HepG2 (cell line): ENCODE measurements around the gene CAPN10. TPM values are rescaled to one million over a fixed set of nuclear protein-coding genes. Genes with fewer than 3 reads are reported as not detected.
A peak's percentile ranks its signal among the peaks of the same experiment; 100 is the strongest.

Experiments used
- ADNP ChIP-seq: sonication (generic); formaldehyde crosslinking; IDR thresholded peaks from 2 replicates; pipeline ENCODE4 v1.4.0; 2020; ENCODE audit warnings: missing genetic modification reagents
- ELF3 ChIP-seq: IDR thresholded peaks from 2 replicates; pipeline ENCODE4 v1.6.1; 2016; ENCODE audit warnings: missing genetic modification reagents, missing compliant biosample characterization
- HIVEP1 ChIP-seq: sonication (generic); formaldehyde crosslinking; IDR thresholded peaks from 2 replicates; pipeline ENCODE4 v1.4.0; 2020; ENCODE audit warnings: mild to moderate bottlenecking, missing genetic modification reagents
- ISL2 ChIP-seq: sonication (generic); formaldehyde crosslinking; IDR thresholded peaks from 2 replicates; pipeline ENCODE4 v1.5.0; 2020; ENCODE audit warnings: missing genetic modification reagents
- MAFF ChIP-seq: IDR thresholded peaks from 2 replicates; pipeline ENCODE4 v1.6.1; 2011; ENCODE audit warnings: low read depth, low read length, improper control_type of control experiment
- RBAK ChIP-seq: sonication (generic); formaldehyde crosslinking; IDR thresholded peaks from 2 replicates; pipeline ENCODE4 v1.5.1; 2020; ENCODE audit warnings: mild to moderate bottlenecking, missing genetic modification reagents
- REPIN1 ChIP-seq: sonication (generic); formaldehyde crosslinking; IDR thresholded peaks from 2 replicates; pipeline ENCODE4 v1.8.0; 2022; ENCODE audit warnings: missing genetic modification reagents, low read depth, mild to moderate bottlenecking, borderline replicate concordance
- SMAD1 ChIP-seq: sonication (generic); formaldehyde crosslinking; IDR thresholded peaks from 2 replicates; pipeline ENCODE4 v1.4.0; 2020; ENCODE audit warnings: missing genetic modification reagents, low read depth, mild to moderate bottlenecking, borderline replicate concordance
- SP140L ChIP-seq: sonication (generic); formaldehyde crosslinking; IDR thresholded peaks from 2 replicates; pipeline ENCODE4 v1.4.0; 2020; ENCODE audit warnings: missing genetic modification reagents, borderline replicate concordance
- SRF ChIP-seq: IDR thresholded peaks from 2 replicates; pipeline ENCODE4 v1.6.1; 2011; ENCODE audit warnings: mild to moderate bottlenecking, low read depth, low read length, moderate library complexity
- TOE1 ChIP-seq: sonication (generic); formaldehyde crosslinking; IDR thresholded peaks from 2 replicates; pipeline ENCODE4 v1.4.0; 2020; ENCODE audit warnings: mild to moderate bottlenecking, missing genetic modification reagents
- TOPORS ChIP-seq: sonication (generic); formaldehyde crosslinking; IDR thresholded peaks from 2 replicates; pipeline ENCODE4 v1.8.0; 2023; ENCODE audit warnings: mild to moderate bottlenecking, missing genetic modification reagents
- TSC22D2 ChIP-seq: sonication (generic); formaldehyde crosslinking; IDR thresholded peaks from 2 replicates; pipeline ENCODE4 v1.5.1; 2020; ENCODE audit warnings: missing genetic modification reagents, mild to moderate bottlenecking, borderline replicate concordance
- ZNF441 ChIP-seq: sonication (generic); formaldehyde crosslinking; IDR thresholded peaks from 2 replicates; pipeline ENCODE4 v1.7.0; 2021; ENCODE audit warnings: missing genetic modification reagents, borderline replicate concordance
- ZNF546 ChIP-seq: sonication (generic); formaldehyde crosslinking; conservative IDR thresholded peaks from 2 replicates; pipeline ENCODE4 v1.8.1; 2023; ENCODE audit warnings: mild to moderate bottlenecking, missing genetic modification reagents
- ZNF547 ChIP-seq: sonication (generic); formaldehyde crosslinking; IDR thresholded peaks from 2 replicates; pipeline ENCODE4 v1.5.1; 2020; ENCODE audit warnings: mild to moderate bottlenecking, missing genetic modification reagents
- ZNF567 ChIP-seq: sonication (generic); formaldehyde crosslinking; IDR thresholded peaks from 2 replicates; pipeline ENCODE4 v1.8.1; 2023; ENCODE audit warnings: mild to moderate bottlenecking, missing genetic modification reagents, borderline replicate concordance
- ZNF768 ChIP-seq: sonication (generic); formaldehyde crosslinking; IDR thresholded peaks from 2 replicates; pipeline ENCODE4 v1.4.0; 2020; ENCODE audit warnings: missing genetic modification reagents
- ZNF780A ChIP-seq: sonication (generic); formaldehyde crosslinking; IDR thresholded peaks from 2 replicates; pipeline ENCODE4 v1.8.0; 2022; ENCODE audit warnings: mild to moderate bottlenecking, missing genetic modification reagents, moderate library complexity
- polyA plus RNA-seq, 8 experiments: library from polyadenylated mRNA; depleted of rRNA in 3 of 8; stranded (reverse) in 7 of 8; unstranded in 1 of 8; fragments of >200 nt; fragmentation: Illumina TruSeq in 4 of 8; extraction: Trizol in 4 of 8; gene quantifications; 2 replicates each; pipeline versions ENCODE4 v1.2.1 to v1.2.3, GENCODE V29; 2011 to 2016; ENCODE audit warnings: low read depth in 4 of 8, missing spikeins in 1 of 8, mixed read lengths in 1 of 8; ENCODE audit not compliant: insufficient read depth in 1 of 8
- total RNA-seq, 5 experiments: library from RNA; depleted of rRNA; stranded (reverse); fragments of >200 nt; fragmentation: Illumina TruSeq; extraction: Trizol; gene quantifications; 2 replicates each; pipeline ENCODE4 v1.2.3, GENCODE V29; 2016; ENCODE audit warnings: low read depth in 1 of 5
- TF ChIP-seq, protein P1 (sequence below): sonication (generic); formaldehyde crosslinking; conservative IDR thresholded peaks from 2 replicates; pipeline ENCODE4 v1.8.0; 2022; ENCODE audit warnings: mild to moderate bottlenecking, moderate library complexity, missing genetic modification reagents
- TF ChIP-seq, protein P2 (sequence below): IDR thresholded peaks from 2 replicates; pipeline ENCODE4 v1.6.1; 2012; ENCODE audit warnings: low read depth, low read length, improper control_type of control experiment
- TF ChIP-seq, protein P3 (sequence below), 2 experiments: sonication (generic) in 1 of 2; formaldehyde crosslinking in 1 of 2; IDR thresholded peaks; 2 replicates each; pipeline versions ENCODE4 v1.4.0 to v1.6.1; 2016 to 2020; ENCODE audit warnings: borderline replicate concordance in 1 of 2, low read depth in 1 of 2, mild to moderate bottlenecking in 1 of 2, missing genetic modification reagents in 1 of 2

The CAPN10 gene
- total and polyA plus RNA-seq, 2 of the 13 experiments (the other 11 are each of a cell fraction or from before 2014, with no cell fraction given), result 27.6 to 32.4 TPM

DNA sequence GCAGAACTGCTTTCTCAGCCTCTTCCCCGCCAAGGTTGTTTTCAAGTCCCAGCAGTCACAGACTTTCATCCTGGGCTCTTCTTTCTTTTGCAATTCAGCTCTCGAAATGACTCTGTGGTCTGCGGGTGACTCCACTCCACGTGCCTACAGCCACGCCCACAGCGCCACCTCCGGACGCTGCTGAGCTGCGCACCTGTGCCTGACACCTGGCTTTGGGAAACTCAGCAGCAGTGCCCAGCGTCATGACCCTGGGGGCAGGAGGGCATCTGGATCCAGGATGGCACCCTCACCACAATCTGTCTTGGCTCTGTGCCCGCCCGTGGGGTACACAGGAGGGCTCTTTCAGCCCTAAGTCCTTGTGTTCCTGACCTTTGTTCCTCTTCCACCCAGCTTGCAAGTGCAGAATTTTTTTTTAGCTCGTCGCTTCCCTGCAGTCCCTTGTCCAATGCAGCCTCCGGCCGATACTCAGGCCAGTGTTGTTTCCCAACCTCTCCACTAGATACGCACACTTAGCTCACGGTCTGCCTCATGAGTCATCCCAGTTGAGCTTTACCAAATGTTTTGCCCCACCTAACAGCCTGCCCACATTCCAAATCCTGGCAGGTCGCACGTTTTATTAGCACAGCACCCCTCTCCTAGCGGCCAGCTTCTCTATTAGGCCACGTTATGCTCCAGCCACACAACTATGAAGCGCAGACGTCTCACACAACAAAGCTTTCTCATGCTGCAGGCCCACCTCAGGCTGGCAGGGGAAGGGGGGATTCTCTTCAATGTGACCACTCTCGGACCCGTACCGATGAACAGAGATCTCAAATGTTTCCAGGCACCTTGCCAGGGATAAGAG is 6.5 kb upstream of the CAPN10 start (continued):
- TF ChIP-seq SRF, result no peak
- TF ChIP-seq MAFF, result 0 out of 2 replicates have a peak, but pooled peaks have one; percentile 2
- TF ChIP-seq ZNF768 (CRISPR knock-in tag), result no peak; the same call in 1 of the 2 replicates
- TF ChIP-seq ZNF546 (CRISPR knock-in tag), result no peak
- peak; percentile 55; the same call in 1 of the 2 replicates for TF ChIP-seq ISL2 (CRISPR knock-in tag)
- TF ChIP-seq ZNF780A (CRISPR knock-in tag), result no peak
- TF ChIP-seq REPIN1 (CRISPR knock-in tag), result peak; percentile 56
- TF ChIP-seq ZNF567 (CRISPR knock-in tag), result peak; percentile 70
- no peak for TF ChIP-seq SP140L (CRISPR knock-in tag)
- no peak for TF ChIP-seq TOPORS (CRISPR knock-in tag)
- TF ChIP-seq RBAK (CRISPR knock-in tag), result no peak
- no peak for TF ChIP-seq ADNP (CRISPR knock-in tag)
- TF ChIP-seq TSC22D2, result peak; percentile 60; the same call in 1 of the 2 replicates
- no peak; the same call in 1 of the 2 replicates for TF ChIP-seq HIVEP1 (CRISPR knock-in tag)
- TF ChIP-seq TOE1 (CRISPR knock-in tag), result no peak
- TF ChIP-seq ZNF547 (CRISPR knock-in tag), result no peak
- TF ChIP-seq ELF3, result peak; percentile 49; the same call in 1 of the 2 replicates
- TF ChIP-seq, protein P1, sequence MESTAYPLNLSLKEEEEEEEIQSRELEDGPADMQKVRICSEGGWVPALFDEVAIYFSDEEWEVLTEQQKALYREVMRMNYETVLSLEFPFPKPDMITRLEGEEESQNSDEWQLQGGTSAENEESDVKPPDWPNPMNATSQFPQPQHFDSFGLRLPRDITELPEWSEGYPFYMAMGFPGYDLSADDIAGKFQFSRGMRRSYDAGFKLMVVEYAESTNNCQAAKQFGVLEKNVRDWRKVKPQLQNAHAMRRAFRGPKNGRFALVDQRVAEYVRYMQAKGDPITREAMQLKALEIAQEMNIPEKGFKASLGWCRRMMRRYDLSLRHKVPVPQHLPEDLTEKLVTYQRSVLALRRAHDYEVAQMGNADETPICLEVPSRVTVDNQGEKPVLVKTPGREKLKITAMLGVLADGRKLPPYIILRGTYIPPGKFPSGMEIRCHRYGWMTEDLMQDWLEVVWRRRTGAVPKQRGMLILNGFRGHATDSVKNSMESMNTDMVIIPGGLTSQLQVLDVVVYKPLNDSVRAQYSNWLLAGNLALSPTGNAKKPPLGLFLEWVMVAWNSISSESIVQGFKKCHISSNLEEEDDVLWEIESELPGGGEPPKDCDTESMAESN (CRISPR knock-in tag), result peak; percentile 90
- TF ChIP-seq, protein P2, sequence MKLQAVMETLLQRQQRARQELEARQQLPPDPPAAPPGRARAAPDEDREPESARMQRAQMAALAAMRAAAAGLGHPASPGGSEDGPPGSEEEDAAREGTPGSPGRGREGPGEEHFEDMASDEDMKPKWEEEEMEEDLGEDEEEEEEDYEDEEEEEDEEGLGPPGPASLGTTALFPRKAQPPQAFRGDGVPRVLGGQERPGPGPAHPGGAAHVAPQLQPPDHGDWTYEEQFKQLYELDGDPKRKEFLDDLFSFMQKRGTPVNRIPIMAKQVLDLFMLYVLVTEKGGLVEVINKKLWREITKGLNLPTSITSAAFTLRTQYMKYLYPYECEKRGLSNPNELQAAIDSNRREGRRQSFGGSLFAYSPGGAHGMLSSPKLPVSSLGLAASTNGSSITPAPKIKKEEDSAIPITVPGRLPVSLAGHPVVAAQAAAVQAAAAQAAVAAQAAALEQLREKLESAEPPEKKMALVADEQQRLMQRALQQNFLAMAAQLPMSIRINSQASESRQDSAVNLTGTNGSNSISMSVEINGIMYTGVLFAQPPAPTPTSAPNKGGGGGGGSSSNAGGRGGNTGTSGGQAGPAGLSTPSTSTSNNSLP, result peak; percentile 14; the same call in 1 of the 2 replicates
- TF ChIP-seq, protein P3, sequence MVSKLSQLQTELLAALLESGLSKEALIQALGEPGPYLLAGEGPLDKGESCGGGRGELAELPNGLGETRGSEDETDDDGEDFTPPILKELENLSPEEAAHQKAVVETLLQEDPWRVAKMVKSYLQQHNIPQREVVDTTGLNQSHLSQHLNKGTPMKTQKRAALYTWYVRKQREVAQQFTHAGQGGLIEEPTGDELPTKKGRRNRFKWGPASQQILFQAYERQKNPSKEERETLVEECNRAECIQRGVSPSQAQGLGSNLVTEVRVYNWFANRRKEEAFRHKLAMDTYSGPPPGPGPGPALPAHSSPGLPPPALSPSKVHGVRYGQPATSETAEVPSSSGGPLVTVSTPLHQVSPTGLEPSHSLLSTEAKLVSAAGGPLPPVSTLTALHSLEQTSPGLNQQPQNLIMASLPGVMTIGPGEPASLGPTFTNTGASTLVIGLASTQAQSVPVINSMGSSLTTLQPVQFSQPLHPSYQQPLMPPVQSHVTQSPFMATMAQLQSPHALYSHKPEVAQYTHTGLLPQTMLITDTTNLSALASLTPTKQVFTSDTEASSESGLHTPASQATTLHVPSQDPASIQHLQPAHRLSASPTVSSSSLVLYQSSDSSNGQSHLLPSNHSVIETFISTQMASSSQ (IDR thresholded peaks at IDR 0.05; ENCODE audit: low read depth), result no peak
- TF ChIP-seq, protein P3 (CRISPR knock-in tag; IDR thresholded peaks at IDR 0.05; ENCODE audit: borderline replicate concordance), result no peak; the same call in 1 of the 2 replicates
- TF ChIP-seq SMAD1, result no peak
- no peak for TF ChIP-seq ZNF441 (CRISPR knock-in tag)
